IMR-90 (cell line): ENCODE measurements around the gene NEURL1. TPM values are rescaled to one million over a fixed set of nuclear protein-coding genes. Genes with fewer than 3 reads are reported as not detected.

Source experiments
- ATAC-seq: fragments of 200-7000 bp; cut with Tn5 transposase; 2 replicates; pipeline ENCODE4 v1.9.1; 2020; ENCODE audit warnings: low read depth, mild to moderate bottlenecking, moderate library complexity
- BruUV-seq: library from RNA; stranded (reverse); fragments of 400-500 nt; replicated peaks from 2 replicates; lab custom pipeline; 2021; lab: Mats Ljungman, UMichigan
- CTCF ChIA-PET: fragments of 300-600 bp; formaldehyde crosslinking; extraction: SDS; loops from one replicate; lab custom pipeline; 2021; ENCODE audit warnings: antibody characterized with exemption; lab: Yijun Ruan, JAX
- POLR2A ChIA-PET: fragments of 300-600 bp; sonication (Branson Sonifier 250); formaldehyde crosslinking; loops from one replicate; lab custom pipeline; 2022; ENCODE audit warnings: antibody characterized with exemption; ENCODE audit not compliant: unreplicated experiment; lab: Charles Lee
- DNase-seq: peaks from one replicate; pipeline ENCODE4 v3.0.0; 2013
- H2AFZ ChIP-seq: replicated peaks from 2 replicates; pipeline ENCODE3; 2013; ENCODE audit warnings: low read length, mild to moderate bottlenecking; ENCODE audit not compliant: poor library complexity
- H2AK5ac ChIP-seq: 2 replicates; pipeline ENCODE4 v1.6.1; 2013; ENCODE audit warnings: low read depth, low read length, inconsistent platforms
- H2AK9ac ChIP-seq: replicated peaks from 2 replicates; pipeline ENCODE3; 2013; ENCODE audit warnings: mild to moderate bottlenecking, low read depth, low read length, moderate library complexity; ENCODE audit not compliant: poor library complexity
- H2BK120ac ChIP-seq: 2 replicates; pipeline ENCODE4 v1.6.1; 2013; ENCODE audit warnings: low read depth, low read length, inconsistent platforms
- H2BK15ac ChIP-seq: 3 replicates; pipeline ENCODE4 v1.6.1; 2013; ENCODE audit warnings: low read depth, low read length, inconsistent platforms
- H2BK20ac ChIP-seq: 2 replicates; pipeline ENCODE4 v1.6.1; 2013; ENCODE audit warnings: low read depth, mild to moderate bottlenecking, inconsistent platforms, low read length, moderate library complexity
- H2BK5ac ChIP-seq: 2 replicates; pipeline ENCODE4 v1.6.1; 2013; ENCODE audit warnings: mild to moderate bottlenecking, low read depth, low read length, inconsistent platforms; ENCODE audit not compliant: poor library complexity, severe bottlenecking
- H3K14ac ChIP-seq: replicated peaks from 2 replicates; pipeline ENCODE4 v1.6.1; 2013; ENCODE audit warnings: low read depth, low read length, inconsistent platforms
- H3K18ac ChIP-seq: 2 replicates; pipeline ENCODE4 v1.6.1; 2013; ENCODE audit warnings: low read depth, low read length, control low read depth
- H3K23ac ChIP-seq: 2 replicates; pipeline ENCODE4 v1.6.1; 2013; ENCODE audit warnings: low read depth, low read length, inconsistent platforms
- H3K27ac ChIP-seq: 2 replicates; pipeline ENCODE4 v1.5.1; 2013; ENCODE audit warnings: mild to moderate bottlenecking, control low read depth, low read length; ENCODE audit not compliant: insufficient read depth
- H3K27me3 ChIP-seq: 2 replicates; pipeline ENCODE4 v1.6.1; 2013; ENCODE audit warnings: low read length; ENCODE audit not compliant: control insufficient read depth, insufficient read depth
- H3K36me3 ChIP-seq: 2 replicates; pipeline ENCODE4 v1.6.1; 2013; ENCODE audit warnings: low read length, mixed read lengths; ENCODE audit not compliant: control insufficient read depth, insufficient read depth
- H3K4ac ChIP-seq: 2 replicates; pipeline ENCODE4 v1.6.1; 2013; ENCODE audit warnings: low read depth, low read length, inconsistent platforms
- H3K4me1 ChIP-seq: 2 replicates; pipeline ENCODE4 v1.6.1; 2013; ENCODE audit warnings: low read length, mixed read lengths; ENCODE audit not compliant: control insufficient read depth, insufficient read depth
- H3K4me2 ChIP-seq: 2 replicates; pipeline ENCODE4 v1.6.1; 2013; ENCODE audit warnings: low read depth, mild to moderate bottlenecking, control low read depth, low read length, moderate library complexity
- H3K4me3 ChIP-seq: 2 replicates; pipeline ENCODE4 v1.5.1; 2013; ENCODE audit warnings: low read depth, mild to moderate bottlenecking, control low read depth, low read length, moderate library complexity; ENCODE audit not compliant: insufficient read depth
- H3K56ac ChIP-seq: 2 replicates; pipeline ENCODE4 v1.6.1; 2013; ENCODE audit warnings: low read length, inconsistent platforms; ENCODE audit not compliant: insufficient read depth; ENCODE audit errors: extremely low read depth
- H3K79me1 ChIP-seq, 2 experiments: 2 replicates each; pipeline ENCODE4 v1.6.1; 2013; ENCODE audit warnings: low read length in 2 of 2, inconsistent platforms in 1 of 2, low read depth in 1 of 2
- H3K9ac ChIP-seq: 2 replicates; pipeline ENCODE4 v1.6.1; 2013; ENCODE audit warnings: low read depth, low read length, control low read depth
- H3K9me1 ChIP-seq: 2 replicates; pipeline ENCODE4 v1.6.1; 2013; ENCODE audit warnings: low read length, inconsistent platforms; ENCODE audit not compliant: insufficient read depth
- H3K9me3 ChIP-seq: 2 replicates; pipeline ENCODE4 v1.6.1; 2013; ENCODE audit warnings: low read length; ENCODE audit not compliant: control insufficient read depth, insufficient read depth
- H4K20me1 ChIP-seq: 2 replicates; pipeline ENCODE4 v1.6.1; 2013; ENCODE audit warnings: low read length, inconsistent platforms; ENCODE audit not compliant: insufficient read depth
- H4K5ac ChIP-seq: 2 replicates; pipeline ENCODE4 v1.6.1; 2013; ENCODE audit warnings: mild to moderate bottlenecking, low read depth, low read length, control low read depth
- H4K8ac ChIP-seq, 2 experiments: 2 replicates each; pipeline ENCODE4 v1.6.1; 2013; ENCODE audit warnings: low read depth in 2 of 2, low read length in 2 of 2, control low read depth in 1 of 2, inconsistent platforms in 1 of 2
- H4K91ac ChIP-seq: 2 replicates; pipeline ENCODE4 v1.6.1; 2013; ENCODE audit warnings: low read depth, low read length, inconsistent platforms; ENCODE audit not compliant: insufficient read depth
- BHLHE40 ChIP-seq: fragments of 150-350 bp; IDR thresholded peaks from 2 replicates; pipeline ENCODE4 v1.6.1; 2016; ENCODE audit warnings: mild to moderate bottlenecking, low read depth, low read length
- CEBPB ChIP-seq: IDR thresholded peaks from 2 replicates; pipeline ENCODE4 v1.6.1; 2012; ENCODE audit warnings: low read depth, low read length, improper control_type of control experiment
- CHD1 ChIP-seq: IDR thresholded peaks from 2 replicates; pipeline ENCODE4 v1.6.1; 2012; ENCODE audit warnings: low read depth, low read length, improper control_type of control experiment
- FOS ChIP-seq: fragments of 150-350 bp; IDR thresholded peaks from 2 replicates; pipeline ENCODE4 v1.6.1; 2016; ENCODE audit warnings: low read depth, low read length
- MAZ ChIP-seq: IDR thresholded peaks from 2 replicates; pipeline ENCODE4 v1.6.1; 2012; ENCODE audit warnings: low read depth, mild to moderate bottlenecking, low read length, improper control_type of control experiment, moderate library complexity, borderline replicate concordance
- NFE2L2 ChIP-seq: fragments of 150-350 bp; IDR thresholded peaks from 2 replicates; pipeline ENCODE4 v1.6.1; 2016; ENCODE audit warnings: low read depth, mild to moderate bottlenecking, low read length
- POLR2A ChIP-seq: IDR thresholded peaks from 2 replicates; pipeline ENCODE4 v1.6.1; 2012; ENCODE audit warnings: mild to moderate bottlenecking, low read depth, low read length
- RAD21 ChIP-seq: IDR thresholded peaks from 2 replicates; pipeline ENCODE4 v1.6.1; 2012; ENCODE audit warnings: low read length, improper control_type of control experiment
- RCOR1 ChIP-seq: IDR thresholded peaks from 2 replicates; pipeline ENCODE4 v1.6.1; 2012; ENCODE audit warnings: mild to moderate bottlenecking, low read length, improper control_type of control experiment; ENCODE audit not compliant: insufficient replicate concordance
- RFX5 ChIP-seq: IDR thresholded peaks from 2 replicates; pipeline ENCODE4 v1.8.0; 2012; ENCODE audit warnings: low read depth, mild to moderate bottlenecking, low read length, moderate library complexity
- SMC3 ChIP-seq: fragments of 150-350 bp; IDR thresholded peaks from 2 replicates; pipeline ENCODE4 v1.6.1; 2016; ENCODE audit warnings: low read depth, mild to moderate bottlenecking, antibody characterized with exemption, low read length, moderate library complexity
- WGBS, 2 experiments: methylation state at CpG; one replicate each; pipeline versions ENCODE4 v1.1.5 to v1.1.7; 2013; ENCODE audit warnings: missing lambda C conversion rate in 2 of 2; ENCODE audit not compliant: insufficient read length in 1 of 2; ENCODE audit errors: extremely low coverage in 2 of 2; 5-methylcytosine and 5-hydroxymethylcytosine counted together
- dilution Hi-C: fragments of 300-500 bp; cut with HindIII; formaldehyde crosslinking; loops from one replicate; pipeline ENCODE4 v1.14.3; 2018; ENCODE audit warnings: low sequenced_read_pairs; ENCODE audit not compliant: unreplicated experiment
- in situ Hi-C: fragments of 300-500 bp; cut with MboI; formaldehyde crosslinking; loops from 3 replicates; pipeline ENCODE4 v1.14.3; 2019; ENCODE audit warnings: low sequenced_read_pairs, inconsistent platforms, mixed read lengths
- intact Hi-C: fragments of 100-400 bp; cut with micrococcal nuclease; formaldehyde crosslinking; loops from 2 replicates; pipeline ENCODE4 v1.10.0; 2022
- polyA plus RNA-seq, 3 experiments: library from polyadenylated mRNA; depleted of rRNA; stranded (reverse); fragments of >200 nt; gene quantifications; 2 replicates each; pipeline ENCODE4 v1.2.3, GENCODE V29; 2012; ENCODE audit warnings: low replicate concordance in 1 of 3
- total RNA-seq: library from RNA; depleted of rRNA; stranded (reverse); fragments of >200 nt; gene quantifications from 2 replicates; pipeline ENCODE4 v1.2.3, GENCODE V29; 2012
- TF ChIP-seq, protein P1 (sequence below): fragments of 150-350 bp; IDR thresholded peaks from 2 replicates; pipeline ENCODE4 v1.6.1; 2016; ENCODE audit warnings: low read depth, mild to moderate bottlenecking, low read length, moderate library complexity, borderline replicate concordance
- TF ChIP-seq, protein P2 (sequence below): conservative IDR thresholded peaks from 2 replicates; pipeline ENCODE4 v1.5.1; 2012; ENCODE audit warnings: mild to moderate bottlenecking, low read depth, low read length, improper control_type of control experiment
- TF ChIP-seq, protein P3 (sequence below): fragments of 150-350 bp; IDR thresholded peaks from 2 replicates; pipeline ENCODE4 v1.6.1; 2017; ENCODE audit warnings: mild to moderate bottlenecking, antibody characterized with exemption, low read length, low read depth

The NEURL1 gene
- total and polyA plus RNA-seq, 2 of the 4 experiments (the other 2 are of a cell fraction), result 0.36 to 0.82 TPM

DNA sequence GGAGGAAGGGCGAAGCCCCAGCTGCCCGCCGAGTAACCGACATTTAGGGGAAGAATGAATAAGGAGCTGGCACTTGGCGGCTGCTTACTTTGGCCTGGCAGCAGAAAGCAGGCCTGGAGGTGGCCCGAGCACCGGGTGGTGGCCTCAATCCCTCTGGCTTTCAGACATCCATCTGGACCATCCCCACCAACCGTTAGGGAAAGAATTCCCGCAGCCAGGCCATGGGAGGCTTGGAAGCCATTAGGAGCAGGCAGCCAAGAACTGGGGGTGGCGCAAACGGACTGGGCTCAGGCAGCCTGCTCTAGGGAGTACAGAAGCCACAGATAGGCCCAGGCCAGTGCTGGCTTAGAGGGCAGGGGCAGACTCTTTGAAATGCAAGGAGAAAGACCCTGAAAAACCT lies 132.7 kb downstream of the NEURL1 start:
- Histone ChIP-seq H2BK15ac (no peak overlapping the region), H4K8ac (no peak overlapping the region), H3K36me3 (peaks cover 74% of the 10 kb centered on the region), H3K79me1 (peaks cover 38 to 62% of the 10 kb centered on the region in 2 experiments), H3K27ac (no peak overlapping the region), H2BK5ac (no peak overlapping the region), H2AK9ac (no peak overlapping the region), H3K9ac (no peak overlapping the region), H2AFZ (no peak overlapping the region), H4K20me1 (peaks cover 14% of the 10 kb centered on the region; the same call in 1 of the 2 replicates), H3K4me1 (peaks cover 2% of the 10 kb centered on the region; the same call in 1 of the 2 replicates), H3K27me3 (no peaks in the 10 kb centered on the region), H3K56ac (no peak overlapping the region), H4K5ac (no peak overlapping the region), H2BK120ac (no peak overlapping the region), H2BK20ac (no peak overlapping the region), H3K23ac (no peak overlapping the region), H3K4me2 (no peak overlapping the region), H4K91ac (no peak overlapping the region), H2AK5ac (no peak overlapping the region), H3K9me1 (peaks cover 4% of the 10 kb centered on the region; the same call in 1 of the 2 replicates), H3K9me3 (no peaks in the 10 kb centered on the region), H3K14ac (no peak overlapping the region), H3K4me3 (no peak overlapping the region), H3K18ac (no peak overlapping the region), H3K4ac (no peak overlapping the region)
- CTCF ChIA-PET, result no interaction called here
- no CpG with 5 or more reads among the region's 11 CpGs for WGBS, 2 experiments
- DNase-seq (no peak), ATAC-seq (no peak)
- in situ Hi-C loops (no loop called here), dilution Hi-C loops (no loop called here), intact Hi-C loops (no loop called here)
- POLR2A ChIA-PET, result no interaction called here
- BruUV-seq, result no TSS peak
- TF ChIP-seq BHLHE40 (no peak), RAD21 (no peak), SMC3 (no peak), MAZ (no peak), RCOR1 (no peak), CHD1 (no peak), CEBPB (no peak), POLR2A (no peak), RFX5 (no peak), FOS (no peak), NFE2L2 (no peak)
- TF ChIP-seq, protein P1, sequence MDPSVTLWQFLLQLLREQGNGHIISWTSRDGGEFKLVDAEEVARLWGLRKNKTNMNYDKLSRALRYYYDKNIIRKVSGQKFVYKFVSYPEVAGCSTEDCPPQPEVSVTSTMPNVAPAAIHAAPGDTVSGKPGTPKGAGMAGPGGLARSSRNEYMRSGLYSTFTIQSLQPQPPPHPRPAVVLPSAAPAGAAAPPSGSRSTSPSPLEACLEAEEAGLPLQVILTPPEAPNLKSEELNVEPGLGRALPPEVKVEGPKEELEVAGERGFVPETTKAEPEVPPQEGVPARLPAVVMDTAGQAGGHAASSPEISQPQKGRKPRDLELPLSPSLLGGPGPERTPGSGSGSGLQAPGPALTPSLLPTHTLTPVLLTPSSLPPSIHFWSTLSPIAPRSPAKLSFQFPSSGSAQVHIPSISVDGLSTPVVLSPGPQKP, result no peak
- TF ChIP-seq, protein P2, sequence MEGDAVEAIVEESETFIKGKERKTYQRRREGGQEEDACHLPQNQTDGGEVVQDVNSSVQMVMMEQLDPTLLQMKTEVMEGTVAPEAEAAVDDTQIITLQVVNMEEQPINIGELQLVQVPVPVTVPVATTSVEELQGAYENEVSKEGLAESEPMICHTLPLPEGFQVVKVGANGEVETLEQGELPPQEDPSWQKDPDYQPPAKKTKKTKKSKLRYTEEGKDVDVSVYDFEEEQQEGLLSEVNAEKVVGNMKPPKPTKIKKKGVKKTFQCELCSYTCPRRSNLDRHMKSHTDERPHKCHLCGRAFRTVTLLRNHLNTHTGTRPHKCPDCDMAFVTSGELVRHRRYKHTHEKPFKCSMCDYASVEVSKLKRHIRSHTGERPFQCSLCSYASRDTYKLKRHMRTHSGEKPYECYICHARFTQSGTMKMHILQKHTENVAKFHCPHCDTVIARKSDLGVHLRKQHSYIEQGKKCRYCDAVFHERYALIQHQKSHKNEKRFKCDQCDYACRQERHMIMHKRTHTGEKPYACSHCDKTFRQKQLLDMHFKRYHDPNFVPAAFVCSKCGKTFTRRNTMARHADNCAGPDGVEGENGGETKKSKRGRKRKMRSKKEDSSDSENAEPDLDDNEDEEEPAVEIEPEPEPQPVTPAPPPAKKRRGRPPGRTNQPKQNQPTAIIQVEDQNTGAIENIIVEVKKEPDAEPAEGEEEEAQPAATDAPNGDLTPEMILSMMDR, result no peak
- TF ChIP-seq, protein P3, sequence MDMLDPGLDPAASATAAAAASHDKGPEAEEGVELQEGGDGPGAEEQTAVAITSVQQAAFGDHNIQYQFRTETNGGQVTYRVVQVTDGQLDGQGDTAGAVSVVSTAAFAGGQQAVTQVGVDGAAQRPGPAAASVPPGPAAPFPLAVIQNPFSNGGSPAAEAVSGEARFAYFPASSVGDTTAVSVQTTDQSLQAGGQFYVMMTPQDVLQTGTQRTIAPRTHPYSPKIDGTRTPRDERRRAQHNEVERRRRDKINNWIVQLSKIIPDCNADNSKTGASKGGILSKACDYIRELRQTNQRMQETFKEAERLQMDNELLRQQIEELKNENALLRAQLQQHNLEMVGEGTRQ, result no peak
